HG03066 (cell line): Measurements from ENCODE around the gene CACNA1S.

Experiments used
- ATAC-seq: cut with Tn5 transposase; IDR thresholded peaks from one replicate; pipeline ENCODE4 v1.9.1; 2021; ENCODE audit warnings: low read depth; ENCODE audit not compliant: unreplicated experiment

CACNA1S gene

GRCh38 chr1:201096041-201096461 is 16.2 kb downstream of the CACNA1S start:
- no peak for ATAC-seq

- ATAC-seq: no peak
Observed at GRCh38 chr1:201095581-201095980, 16.6 kb downstream of the CACNA1S start.

GRCh38 chr1:201094832-201095231 is 17.4 kb downstream of the CACNA1S start:
- no peak for ATAC-seq

- ATAC-seq: no peak
Observed at GRCh38 chr1:201093962-201094361, 18.3 kb downstream of the CACNA1S start.

GRCh38 chr1:201093561-201093960 is 18.7 kb downstream of the CACNA1S start:
- no peak for ATAC-seq

GRCh38 chr1:201092738-201093137 is 19.5 kb downstream of the CACNA1S start:
- ATAC-seq: no peak

- ATAC-seq: no peak
Observed at GRCh38 chr1:201091256-201091655, 21.0 kb downstream of the CACNA1S start.

- ATAC-seq: no peak
Observed at GRCh38 chr1:201090541-201090940, 21.7 kb downstream of the CACNA1S start.

GRCh38 chr1:201089596-201089995 is 22.6 kb downstream of the CACNA1S start:
- ATAC-seq: no peak

GRCh38 chr1:201088901-201089525 is 23.2 kb downstream of the CACNA1S start:
- no peak for ATAC-seq

- ATAC-seq: no peak
Observed at GRCh38 chr1:201088395-201088794, 23.8 kb downstream of the CACNA1S start.

GRCh38 chr1:201085902-201086735 is 26.1 kb downstream of the CACNA1S start:
- no peak for ATAC-seq

- no peak for ATAC-seq
Observed at GRCh38 chr1:201084295-201084694, 27.9 kb downstream of the CACNA1S start.

- ATAC-seq: no peak
Observed at GRCh38 chr1:201083741-201084140, 28.5 kb downstream of the CACNA1S start.

- ATAC-seq: no peak
Observed at GRCh38 chr1:201080135-201080534, 32.1 kb downstream of the CACNA1S start.

- no peak for ATAC-seq
Observed at GRCh38 chr1:201077736-201078135, 34.5 kb downstream of the CACNA1S start.

GRCh38 chr1:201077116-201077515 is 35.1 kb downstream of the CACNA1S start:
- ATAC-seq: no peak

GRCh38 chr1:201076092-201076491 is 36.1 kb downstream of the CACNA1S start:
- no peak for ATAC-seq

GRCh38 chr1:201074018-201074417 is 38.2 kb downstream of the CACNA1S start:
- no peak for ATAC-seq

- no peak for ATAC-seq
Observed at GRCh38 chr1:201072922-201073321, 39.3 kb downstream of the CACNA1S start.

- no peak for ATAC-seq
Observed at GRCh38 chr1:201072149-201072548, 40.1 kb downstream of the CACNA1S start.

- no peak for ATAC-seq
Observed at GRCh38 chr1:201069636-201070035, 42.6 kb downstream of the CACNA1S start.
